GM12878 (cell line): ENCODE measurements around the gene PATJ. TPM values are rescaled to one million over a fixed set of nuclear protein-coding genes. Genes with fewer than 3 reads are reported as not detected.

Experiments used
- ATAC-seq: fragments of 200-7000 bp; cut with Tn5 transposase; 3 replicates; pipeline ENCODE4 v1.9.1; 2020; ENCODE audit warnings: mild to moderate bottlenecking, moderate library complexity
- BruUV-seq: library from RNA; stranded (reverse); fragments of 400-500 nt; replicated peaks from 2 replicates; lab custom pipeline; 2021; lab: Mats Ljungman, UMichigan
- CTCF ChIA-PET: fragments of 300-600 bp; sonication (Branson Sonifier 250); formaldehyde crosslinking; extraction: SDS; loops from one replicate; lab custom pipeline; 2021; ENCODE audit warnings: inconsistent platforms; lab: Yijun Ruan, JAX
- POLR2A ChIA-PET: fragments of 350-600 bp; formaldehyde crosslinking; extraction: SDS; loops from one replicate; lab custom pipeline; 2021; ENCODE audit warnings: inconsistent platforms; lab: Charles Lee
- RAD21 ChIA-PET: fragments of 300-600 bp; sonication (Branson Sonifier 250); formaldehyde crosslinking; loops from one replicate; lab custom pipeline; 2023; ENCODE audit warnings: antibody characterized with exemption; ENCODE audit not compliant: unreplicated experiment; lab: Charles Lee
- SMC1A ChIA-PET: fragments of 300-600 bp; sonication (Branson Sonifier 250); formaldehyde crosslinking; loops from one replicate; lab custom pipeline; 2023; ENCODE audit not compliant: unreplicated experiment, uncharacterized antibody; lab: Charles Lee
- DNase-seq: peaks from one replicate; pipeline ENCODE4 v3.0.0-alpha.2; 2011; ENCODE audit warnings: low read depth, low spot score
- FAIRE-seq: peaks from 3 replicates; lab custom pipeline; 2011; peaks lifted over from hg19 to GRCh38; lab: Jason Lieb, UNC
- H2AFZ ChIP-seq: 2 replicates; pipeline ENCODE4 v1.6.0; 2011; ENCODE audit warnings: low read depth, low read length, control low read depth; ENCODE audit not compliant: control insufficient read depth
- H3K27ac ChIP-seq: 2 replicates; pipeline ENCODE4 v1.5.1; 2011; ENCODE audit warnings: control low read depth; ENCODE audit not compliant: control insufficient read depth, insufficient read depth
- H3K27me3 ChIP-seq, 2 experiments: replicated peaks in 1 of 2; 2 replicates each; pipeline versions ENCODE4 v1.6.0 to v1.6.1; 2011; ENCODE audit warnings: low read length in 1 of 2; ENCODE audit not compliant: control insufficient read depth in 2 of 2, insufficient read depth in 2 of 2
- H3K36me3 ChIP-seq, 2 experiments: 2 replicates each; pipeline ENCODE4 v1.5.1; 2011; ENCODE audit warnings: low read length in 1 of 2; ENCODE audit not compliant: control insufficient read depth in 2 of 2, insufficient read depth in 2 of 2
- H3K4me1 ChIP-seq: 2 replicates; pipeline ENCODE4 v1.6.1; 2011; ENCODE audit warnings: mild to moderate bottlenecking, low read length, moderate library complexity, mixed read lengths; ENCODE audit not compliant: control insufficient read depth, insufficient read depth
- H3K4me2 ChIP-seq: 2 replicates; pipeline ENCODE4 v1.6.0; 2011; ENCODE audit warnings: control low read depth; ENCODE audit not compliant: control insufficient read depth, insufficient read depth
- H3K4me3 ChIP-seq: fragments of 200-600 bp; sonication (generic); 2 replicates; pipeline ENCODE4 v1.5.1; 2016
- H3K79me2 ChIP-seq: 2 replicates; pipeline ENCODE4 v1.6.0; 2011; ENCODE audit warnings: low read length; ENCODE audit not compliant: control insufficient read depth, insufficient read depth
- H3K9ac ChIP-seq: 2 replicates; pipeline ENCODE4 v1.8.0; 2011; ENCODE audit warnings: low read length, control low read depth, mixed read lengths; ENCODE audit not compliant: control insufficient read depth, insufficient read depth
- H3K9me3 ChIP-seq: replicated peaks from 3 replicates; pipeline ENCODE4 v1.5.1; 2011; ENCODE audit warnings: mild to moderate bottlenecking, low read length; ENCODE audit not compliant: control insufficient read depth, insufficient read depth
- H4K20me1 ChIP-seq: 2 replicates; pipeline ENCODE4 v1.6.0; 2011; ENCODE audit not compliant: control insufficient read depth, insufficient read depth
- BMI1 ChIP-seq: fragments of 450-650 bp; IDR thresholded peaks from 2 replicates; pipeline ENCODE4 v1.6.1; 2016; ENCODE audit warnings: mild to moderate bottlenecking, moderate library complexity, borderline replicate concordance
- CHD1 ChIP-seq: IDR thresholded peaks from 2 replicates; pipeline ENCODE4 v1.6.1; 2012; ENCODE audit warnings: low read depth, low read length, improper control_type of control experiment
- E2F8 ChIP-seq: fragments of 450-650 bp; IDR thresholded peaks from 2 replicates; pipeline ENCODE4 v1.6.1; 2018; ENCODE audit warnings: mild to moderate bottlenecking, low read depth, moderate library complexity; ENCODE audit not compliant: partially characterized antibody
- EGR1 ChIP-seq, 2 experiments: IDR thresholded peaks; 1 replicate in 1 of 2; 2 replicates in 1 of 2; pipeline ENCODE4 v1.6.1; 2011 to 2012; ENCODE audit warnings: low read depth in 2 of 2, low read length in 2 of 2, borderline replicate concordance in 1 of 2, mild to moderate bottlenecking in 1 of 2, moderate library complexity in 1 of 2
- ELK1 ChIP-seq: IDR thresholded peaks from 2 replicates; pipeline ENCODE4 v1.6.1; 2012; ENCODE audit warnings: low read depth, low read length, improper control_type of control experiment
- JUNB ChIP-seq: IDR thresholded peaks from 2 replicates; pipeline ENCODE4 v1.6.1; 2016; ENCODE audit warnings: antibody characterized with exemption, mild to moderate bottlenecking
- MTA2 ChIP-seq: fragments of 450-650 bp; IDR thresholded peaks from 2 replicates; pipeline ENCODE4 v1.6.1; 2016; ENCODE audit warnings: low read depth, mild to moderate bottlenecking, moderate library complexity
- NFXL1 ChIP-seq: fragments of 450-650 bp; IDR thresholded peaks from 2 replicates; pipeline ENCODE4 v1.6.1; 2017; ENCODE audit warnings: antibody characterized with exemption, mild to moderate bottlenecking, borderline replicate concordance
- RAD21 ChIP-seq: IDR thresholded peaks from 2 replicates; pipeline ENCODE4 v1.6.1; 2011; ENCODE audit warnings: mild to moderate bottlenecking, low read depth, low read length, moderate library complexity; ENCODE audit not compliant: insufficient read depth
- RCOR1 ChIP-seq: conservative IDR thresholded peaks from 2 replicates; pipeline ENCODE4 v1.6.1; 2012; ENCODE audit warnings: low read depth, low read length, improper control_type of control experiment
- RFX5 ChIP-seq: IDR thresholded peaks from 2 replicates; pipeline ENCODE4 v1.6.1; 2011; ENCODE audit warnings: low read depth, low read length, improper control_type of control experiment
- TCF7 ChIP-seq: IDR thresholded peaks from 2 replicates; pipeline ENCODE4 v1.6.1; 2014; ENCODE audit warnings: antibody characterized with exemption, borderline replicate concordance
- ZNF274 ChIP-seq: IDR thresholded peaks from one replicate; pipeline ENCODE4 v1.8.0; 2011; ENCODE audit not compliant: insufficient read length, insufficient read depth
- ZZZ3 ChIP-seq: IDR thresholded peaks from 2 replicates; pipeline ENCODE4 v1.6.1; 2011; ENCODE audit warnings: low read depth; ENCODE audit not compliant: control insufficient read depth, insufficient read length
- WGBS: methylation state at CpG from one replicate; pipeline ENCODE4 v1.1.6; 2016; ENCODE audit warnings: low lambda C conversion rate; ENCODE audit not compliant: insufficient replicate concordance, insufficient coverage; ENCODE audit errors: missing lambda C conversion rate; 5-methylcytosine and 5-hydroxymethylcytosine counted together
- in situ Hi-C: fragments of 300-500 bp; cut with MboI; formaldehyde crosslinking; loops from 9 replicates; pipeline ENCODE4 v1.14.3; 2018; ENCODE audit warnings: mixed read lengths
- intact Hi-C: fragments of 100-400 bp; cut with micrococcal nuclease; formaldehyde crosslinking; loops from one replicate; pipeline ENCODE4 v1.14.2; 2022; ENCODE audit not compliant: unreplicated experiment
- polyA plus RNA-seq, 11 experiments: library from polyadenylated mRNA; depleted of rRNA in 4 of 11; unstranded in 6 of 11; stranded (reverse) in 5 of 11; fragments of >200 nt; fragmentation: Nextera tagmentation in 4 of 11; fragmentation: Illumina TruSeq in 1 of 11; extraction: Ambion mirVana in 4 of 11; extraction: Trizol in 1 of 11; gene quantifications; 1 replicate in 1 of 11; 2 replicates in 10 of 11; pipeline versions ENCODE4 v1.2.1 to v1.2.3, GENCODE V29; 2011 to 2016; ENCODE audit warnings: inconsistent platforms in 2 of 11, missing spikeins in 2 of 11, low read depth in 1 of 11
- total RNA-seq, 4 experiments: library from RNA; depleted of rRNA in 3 of 4; stranded (reverse); fragments of >200 nt in 3 of 4; fragmentation: Illumina TruSeq in 1 of 4; extraction: Trizol in 1 of 4; gene quantifications; 2 replicates each; pipeline versions ENCODE4 v1.2.1 to v1.2.3, GENCODE V29; 2013 to 2021

PATJ gene
- total and polyA plus RNA-seq, 10 of the 15 experiments (the other 5 are each of a cell fraction or from before 2014, with no cell fraction given): 2.8 to 13.9 (median 6.9) TPM

- H3K9ac ChIP-seq: no peak overlapping the region
- intact Hi-C loops: no loop called here
- CTCF ChIA-PET: no interaction called here
- no peak overlapping the region for H2AFZ ChIP-seq
- no peaks in the 10 kb centered on the region for H3K79me2 ChIP-seq
- in situ Hi-C loops: no loop called here
- H3K36me3 ChIP-seq: no peaks in the 10 kb centered on the region
- H4K20me1 ChIP-seq: no peaks in the 10 kb centered on the region
- WGBS: 71% methylated on average over 4 of the region's 4 CpGs
- no peaks in the 10 kb centered on the region for H3K9me3 ChIP-seq
- no peak overlapping the region for H3K4me3 ChIP-seq
- H3K4me1 ChIP-seq: peaks cover 4% of the 10 kb centered on the region
- H3K27ac ChIP-seq: no peak overlapping the region
- no peaks in the 10 kb centered on the region for H3K27me3 ChIP-seq
- POLR2A ChIA-PET: no interaction called here
- H3K4me2 ChIP-seq: no peak overlapping the region
- peak; percentile 74 for FAIRE-seq
- no peak for ATAC-seq
- no peak for DNase-seq
- no TSS peak for BruUV-seq
- SMC1A ChIA-PET: no interaction called here
- RAD21 ChIA-PET: no interaction called here
- TF ChIP-seq RCOR1 (no peak), BMI1 (no peak), ZNF274 (no peak), JUNB (no peak), ZZZ3 (no peak), E2F8 (no peak), NFXL1 (no peak), RFX5 (no peak), ELK1 (no peak), TCF7 (no peak), CHD1 (no peak), RAD21 (no peak), EGR1 (IDR thresholded peaks at IDR 0.05; ENCODE audit: borderline replicate concordance in 1 of 2, low read depth in 2 of 2, low read length in 2 of 2) (no peak), MTA2 (no peak)
Measured at GRCh38 chr1:61979729-61980128, 237.4 kb downstream of the PATJ start.
